Endothelial cell of umbilical vein (primary cell): ENCODE measurements around the gene PEX19. TPM values are rescaled to one million over a fixed set of nuclear protein-coding genes. Genes with fewer than 3 reads are reported as not detected.

ENCODE experiments used
- BruUV-seq: library from RNA; stranded (reverse); fragments of 400-500 nt; replicated peaks from 2 replicates; lab custom pipeline; 2021; lab: Mats Ljungman, UMichigan
- CTCF ChIA-PET: fragments of 300-600, 350-600 bp; sonication (Branson Sonifier 250); formaldehyde crosslinking; loops from one replicate; lab custom pipeline; 2021; ENCODE audit warnings: antibody characterized with exemption, inconsistent platforms; lab: Charles Lee
- POLR2A ChIA-PET: fragments of 300-600, 350-600 bp; sonication (Branson Sonifier 250); formaldehyde crosslinking; loops from one replicate; lab custom pipeline; 2021; ENCODE audit warnings: antibody characterized with exemption, inconsistent platforms; lab: Charles Lee
- DNase-seq: peaks from one replicate; pipeline ENCODE4 v3.0.0-alpha.2; 2011; ENCODE audit warnings: low read depth, low spot score
- FAIRE-seq: peaks from 2 replicates; lab custom pipeline; 2011; peaks lifted over from hg19 to GRCh38; lab: Jason Lieb, UNC
- H2AFZ ChIP-seq: 2 replicates; pipeline ENCODE4 v1.6.0; 2012; ENCODE audit warnings: low read depth, low read length, control low read depth, inconsistent platforms
- H3K27ac ChIP-seq: 2 replicates; pipeline ENCODE4 v1.5.1; 2011; ENCODE audit warnings: low read depth, mild to moderate bottlenecking, control low read depth, low read length, moderate library complexity; ENCODE audit not compliant: insufficient read depth
- H3K27me3 ChIP-seq, 2 experiments: 2 replicates each; pipeline versions ENCODE4 v1.6.0 to v1.6.1; 2011; ENCODE audit warnings: low read length in 2 of 2, mixed read lengths in 1 of 2; ENCODE audit not compliant: control insufficient read depth in 2 of 2, insufficient read depth in 2 of 2
- H3K36me3 ChIP-seq, 2 experiments: 2 replicates in 1 of 2; 3 replicates in 1 of 2; pipeline ENCODE4 v1.5.1; 2011; ENCODE audit warnings: low read length in 2 of 2, mild to moderate bottlenecking in 1 of 2, moderate library complexity in 1 of 2; ENCODE audit not compliant: control insufficient read depth in 2 of 2, insufficient read depth in 2 of 2; ENCODE audit errors: extremely low read depth in 1 of 2
- H3K4me1 ChIP-seq: 3 replicates; pipeline ENCODE4 v1.5.1; 2011; ENCODE audit warnings: mild to moderate bottlenecking, low read length; ENCODE audit not compliant: control insufficient read depth, insufficient read depth; ENCODE audit errors: extremely low read depth
- H3K4me2 ChIP-seq: 2 replicates; pipeline ENCODE4 v1.6.1; 2011; ENCODE audit warnings: low read length, control low read depth, mixed read lengths; ENCODE audit not compliant: insufficient read depth
- H3K4me3 ChIP-seq, 3 experiments: fragments of 200-600 bp in 1 of 3; sonication (generic), shearing (Covaris generic) in 1 of 3; replicated peaks in 1 of 3; 2 replicates each; pipeline ENCODE4 v1.5.1; 2011 to 2016; ENCODE audit warnings: control low read depth in 3 of 3, low read length in 3 of 3, mild to moderate bottlenecking in 2 of 3, inconsistent platforms in 1 of 3, low read depth in 1 of 3, moderate library complexity in 1 of 3; ENCODE audit not compliant: insufficient read depth in 1 of 3
- H3K79me2 ChIP-seq: 2 replicates; pipeline ENCODE4 v1.6.0; 2012; ENCODE audit warnings: low read length, inconsistent platforms; ENCODE audit not compliant: control insufficient read depth, insufficient read depth
- H3K9ac ChIP-seq: replicated peaks from 2 replicates; pipeline ENCODE3; 2011; ENCODE audit warnings: low read length, control low read depth; ENCODE audit not compliant: insufficient read depth; ENCODE audit errors: extremely low read depth
- H3K9me1 ChIP-seq: replicated peaks from 3 replicates; pipeline ENCODE4 v1.6.0; 2011; ENCODE audit warnings: mild to moderate bottlenecking, low read length; ENCODE audit not compliant: control insufficient read depth, insufficient read depth; ENCODE audit errors: extremely low read depth
- H3K9me3 ChIP-seq: replicated peaks from 2 replicates; pipeline ENCODE4 v1.5.1; 2012; ENCODE audit warnings: low read length, inconsistent platforms; ENCODE audit not compliant: control insufficient read depth, insufficient read depth
- H4K20me1 ChIP-seq: replicated peaks from 2 replicates; pipeline ENCODE3; 2011; ENCODE audit warnings: mild to moderate bottlenecking, low read length; ENCODE audit not compliant: control insufficient read depth, insufficient read depth; ENCODE audit errors: extremely low read depth
- CTCF ChIP-seq, 2 donors: IDR thresholded peaks; 1 replicate in 1 of 2; 2 replicates in 1 of 2; pipeline ENCODE4 v1.5.1; 2011; ENCODE audit warnings: low read length in 2 of 2, mild to moderate bottlenecking in 2 of 2, moderate library complexity in 2 of 2, control low read depth in 1 of 2, inconsistent platforms in 1 of 2, low read depth in 1 of 2; ENCODE audit not compliant: insufficient read depth in 1 of 2; ENCODE audit errors: extremely low read depth in 1 of 2
- EZH2 ChIP-seq: IDR thresholded peaks from 2 replicates; pipeline ENCODE4 v1.6.1; 2012; ENCODE audit warnings: borderline replicate concordance, low read depth, mild to moderate bottlenecking, moderate library complexity, low read length, inconsistent platforms; ENCODE audit not compliant: severe bottlenecking
- FOS ChIP-seq: IDR thresholded peaks from 2 replicates; pipeline ENCODE4 v1.6.1; 2011; ENCODE audit warnings: mild to moderate bottlenecking, low read length, moderate library complexity, borderline replicate concordance; ENCODE audit not compliant: insufficient read depth
- GATA2 ChIP-seq: IDR thresholded peaks from 2 replicates; pipeline ENCODE4 v1.7.0; 2011; ENCODE audit warnings: low read depth, mild to moderate bottlenecking, moderate library complexity, mixed read lengths, low read length; ENCODE audit not compliant: insufficient read length, insufficient read depth
- JUN ChIP-seq: IDR thresholded peaks from 2 replicates; pipeline ENCODE4 v1.6.1; 2011; ENCODE audit warnings: borderline replicate concordance, low read depth; ENCODE audit not compliant: insufficient read length, insufficient read depth
- MAX ChIP-seq: IDR thresholded peaks from 2 replicates; pipeline ENCODE4 v1.6.1; 2011; ENCODE audit not compliant: insufficient read depth, insufficient read length
- MYC ChIP-seq: IDR thresholded peaks from one replicate; pipeline ENCODE4 v1.6.1; 2011; ENCODE audit warnings: mild to moderate bottlenecking, low read depth, low read length
- POLR2A ChIP-seq: IDR thresholded peaks from 2 replicates; pipeline ENCODE4 v1.6.1; 2012; ENCODE audit warnings: low read depth, mild to moderate bottlenecking, control low read depth, low read length
- POLR2AphosphoS5 ChIP-seq: IDR thresholded peaks from 2 replicates; pipeline ENCODE4 v1.6.1; 2012; ENCODE audit warnings: low read depth, mild to moderate bottlenecking, control low read depth, low read length, moderate library complexity; ENCODE audit not compliant: insufficient read depth
- dilution Hi-C: fragments of 300-500 bp; cut with MboI; formaldehyde crosslinking; loops from one replicate; pipeline ENCODE4 v1.15.0; 2019; ENCODE audit warnings: low sequenced_read_pairs; ENCODE audit not compliant: extremely low pct_ligation_motif_present
- intact Hi-C: fragments of 100-400 bp; cut with micrococcal nuclease; formaldehyde crosslinking; loops from one replicate; pipeline ENCODE4 v1.10.0; 2022
- polyA plus RNA-seq, 4 experiments: library from polyadenylated mRNA; depleted of rRNA in 3 of 4; stranded (reverse) in 3 of 4; unstranded in 1 of 4; fragments of >200 nt; gene quantifications; 2 replicates each; pipeline versions ENCODE4 v1.2.1 to v1.2.3, GENCODE V29; 2011 to 2012; ENCODE audit warnings: missing spikeins in 1 of 4
- total RNA-seq: library from RNA; stranded (reverse); gene quantifications from 2 replicates; pipeline ENCODE4 v1.2.3, GENCODE V29; 2021

PEX19 gene
- total and polyA plus RNA-seq, 2 donors (not counting 3 experiments of a cell fraction or from before 2014, with no cell fraction given): 24.4 to 38.4 TPM

- DNase-seq (no peak), FAIRE-seq (no peak)
- H2AFZ ChIP-seq: no peak overlapping the region
- H3K9ac ChIP-seq: no peak overlapping the region
- no peak overlapping the region for H3K27ac ChIP-seq
- H3K79me2 ChIP-seq: no peaks in the 10 kb centered on the region
- dilution Hi-C loops: no loop called here
- no peak overlapping the region for H3K4me2 ChIP-seq
- no peak for TF ChIP-seq FOS
- intact Hi-C loops: no loop called here
- no peaks in the 10 kb centered on the region for H3K36me3 ChIP-seq
- no peaks in the 10 kb centered on the region for H4K20me1 ChIP-seq
- BruUV-seq: no TSS peak
- CTCF ChIA-PET: no interaction called here
- no peaks in the 10 kb centered on the region for H3K9me3 ChIP-seq
- no peaks in the 10 kb centered on the region for H3K9me1 ChIP-seq
- POLR2A ChIA-PET: no interaction called here
- no peaks in the 10 kb centered on the region for H3K4me1 ChIP-seq
- H3K4me3 ChIP-seq: no peak overlapping the region
- peaks cover 0 to 2% of the 10 kb centered on the region in 2 experiments for H3K27me3 ChIP-seq
Measured at GRCh38 chr1:160271025-160271424, 13.9 kb downstream of the PEX19 start.

- Histone ChIP-seq H3K27me3 (peaks cover 0 to 2% of the 10 kb centered on the region in 2 experiments), H3K4me3 (no peak overlapping the region), H3K9me1 (no peaks in the 10 kb centered on the region), H3K9ac (no peak overlapping the region), H4K20me1 (no peaks in the 10 kb centered on the region), H3K27ac (no peak overlapping the region), H3K36me3 (no peaks in the 10 kb centered on the region), H2AFZ (no peak overlapping the region), H3K9me3 (no peaks in the 10 kb centered on the region), H3K4me1 (peaks cover 5% of the 10 kb centered on the region), H3K4me2 (no peak overlapping the region), H3K79me2 (no peaks in the 10 kb centered on the region)
- CTCF ChIA-PET: interaction anchor here (1.3 to 3.6 kb wide), 2 partner anchors 15 to 74 kb away, joined by 5 to 16 read pairs; no protein-coding TSS in a partner anchor
- no peak for FAIRE-seq
- POLR2A ChIA-PET: no interaction called here
- dilution Hi-C loops (no loop called here), intact Hi-C loops (no loop called here)
- TF ChIP-seq MAX (no peak), EZH2 (no peak), FOS (no peak), MYC (no peak), POLR2A (no peak), POLR2AphosphoS5 (no peak), CTCF (IDR thresholded peaks at IDR 0.05; ENCODE audit: extremely low read depth in 1 of 2, insufficient read depth in 1 of 2, low read depth in 1 of 2, low read length in 2 of 2) (no peak), JUN (no peak), GATA2 (no peak)
- DNase-seq: no peak
- no TSS peak for BruUV-seq
Measured at GRCh38 chr1:160267284-160267991, 17.5 kb downstream of the PEX19 start.
